Liver (tissue), 9 donors: ENCODE measurements around the gene SOX10. TPM values are rescaled to one million over a fixed set of nuclear protein-coding genes. Genes with fewer than 3 reads are reported as not detected.

Source experiments
- DNase-seq: peaks from one replicate; pipeline ENCODE4 v3.0.0-alpha.2; 2017; ENCODE audit warnings: low spot score
- H3K27ac ChIP-seq, 2 donors: one replicate each; pipeline ENCODE4 v1.7.0; 2013; ENCODE audit warnings: inconsistent platforms in 2 of 2, low read length in 2 of 2, control low read depth in 1 of 2, low read depth in 1 of 2, mild to moderate bottlenecking in 1 of 2
- H3K27me3 ChIP-seq, 4 donors: one replicate each; pipeline versions ENCODE4 v1.6.1 to v1.7.0; 2013; ENCODE audit warnings: low read length in 3 of 4, inconsistent platforms in 1 of 4, mild to moderate bottlenecking in 1 of 4, moderate library complexity in 1 of 4; ENCODE audit not compliant: control insufficient read depth in 4 of 4, insufficient read depth in 4 of 4
- H3K36me3 ChIP-seq, 4 donors: one replicate each; pipeline versions ENCODE4 v1.6.1 to v1.7.0; 2013; ENCODE audit warnings: low read length in 3 of 4, mild to moderate bottlenecking in 3 of 4, low read depth in 1 of 4, moderate library complexity in 1 of 4; ENCODE audit not compliant: control insufficient read depth in 4 of 4, insufficient read depth in 3 of 4
- H3K4me1 ChIP-seq, 4 donors: one replicate each; pipeline versions ENCODE4 v1.6.1 to v1.7.0; 2013; ENCODE audit warnings: low read length in 3 of 4, mild to moderate bottlenecking in 3 of 4, moderate library complexity in 1 of 4; ENCODE audit not compliant: control insufficient read depth in 4 of 4, insufficient read depth in 4 of 4
- H3K4me3 ChIP-seq, 3 donors: one replicate each; pipeline versions ENCODE4 v1.6.1 to v1.7.0; 2013; ENCODE audit warnings: low read length in 3 of 3, control low read depth in 1 of 3, low read depth in 1 of 3, mild to moderate bottlenecking in 1 of 3
- H3K9ac ChIP-seq, 2 donors: one replicate each; pipeline ENCODE4 v1.7.0; 2013; ENCODE audit warnings: low read length in 2 of 2, mild to moderate bottlenecking in 2 of 2, moderate library complexity in 2 of 2, control low read depth in 1 of 2, low read depth in 1 of 2
- H3K9me3 ChIP-seq, 4 donors: one replicate each; pipeline versions ENCODE4 v1.6.1 to v1.7.0; 2013; ENCODE audit warnings: low read length in 3 of 4; ENCODE audit not compliant: control insufficient read depth in 4 of 4
- ATF3 ChIP-seq: IDR thresholded peaks from 2 replicates; pipeline ENCODE4 v1.6.1; 2016; ENCODE audit warnings: antibody characterized with exemption
- EGR1 ChIP-seq, 2 donors: IDR thresholded peaks; 2 replicates each; pipeline ENCODE4 v1.6.1; 2016 to 2018; ENCODE audit warnings: antibody characterized with exemption in 2 of 2, low read depth in 2 of 2
- FOXA2 ChIP-seq: IDR thresholded peaks from 2 replicates; pipeline ENCODE4 v1.6.1; 2016; ENCODE audit warnings: antibody characterized with exemption
- GABPA ChIP-seq, 2 donors: IDR thresholded peaks in 1 of 2; conservative IDR thresholded peaks in 1 of 2; 2 replicates each; pipeline ENCODE4 v1.6.1; 2016; ENCODE audit warnings: antibody characterized with exemption in 2 of 2, mild to moderate bottlenecking in 1 of 2, moderate library complexity in 1 of 2
- HNF4A ChIP-seq, 2 donors: conservative IDR thresholded peaks; 2 replicates each; pipeline ENCODE4 v1.6.1; 2016; ENCODE audit warnings: antibody characterized with exemption in 2 of 2, mild to moderate bottlenecking in 2 of 2
- HNF4G ChIP-seq: IDR thresholded peaks from 2 replicates; pipeline ENCODE4 v1.6.1; 2016; ENCODE audit warnings: antibody characterized with exemption
- MAX ChIP-seq: IDR thresholded peaks from 2 replicates; pipeline ENCODE4 v1.6.1; 2016; ENCODE audit warnings: antibody characterized with exemption
- NR2F2 ChIP-seq: IDR thresholded peaks from 2 replicates; pipeline ENCODE4 v1.6.1; 2016; ENCODE audit warnings: antibody characterized with exemption
- REST ChIP-seq: IDR thresholded peaks from 2 replicates; pipeline ENCODE4 v1.6.1; 2016; ENCODE audit warnings: antibody characterized with exemption, mild to moderate bottlenecking
- RXRA ChIP-seq, 2 donors: IDR thresholded peaks; 2 replicates each; pipeline ENCODE4 v1.6.1; 2017 to 2018; ENCODE audit warnings: antibody characterized with exemption in 2 of 2, mild to moderate bottlenecking in 1 of 2
- SP1 ChIP-seq: IDR thresholded peaks from 2 replicates; pipeline ENCODE4 v1.6.1; 2018; ENCODE audit warnings: antibody characterized with exemption, mild to moderate bottlenecking
- YY1 ChIP-seq: IDR thresholded peaks from 2 replicates; pipeline ENCODE4 v1.6.1; 2016; ENCODE audit warnings: antibody characterized with exemption, mild to moderate bottlenecking
- ZBTB33 ChIP-seq: IDR thresholded peaks from 2 replicates; pipeline ENCODE4 v1.6.1; 2016; ENCODE audit warnings: antibody characterized with exemption
- WGBS: extraction: QIAGEN DNeasy Blood & Tissue Kit; methylation state at CpG from one replicate; pipeline ENCODE4 v1.1.7; 2013; 5-methylcytosine and 5-hydroxymethylcytosine counted together
- polyA plus RNA-seq, 2 donors: library from polyadenylated mRNA; stranded (reverse) in 1 of 2; unstranded in 1 of 2; fragments of 200-250 nt in 1 of 2; fragments of >200 nt in 1 of 2; fragmentation: Nextera tagmentation in 1 of 2; extraction: Ambion mirVana in 1 of 2; gene quantifications; one replicate each; pipeline versions ENCODE4 v1.2.1 to v1.2.3, GENCODE V29; 2013 to 2015
- total RNA-seq, 2 donors: library from RNA; depleted of rRNA; stranded (reverse); fragments of >200 nt; gene quantifications; one replicate each; pipeline ENCODE4 v1.2.3, GENCODE V29; 2014
- donor health status: healthy.
- donor health status: healthy.
- donor health status: healthy.
- donor health status: healthy.
- donor health status: healthy.

Gene SOX10
- total and polyA plus RNA-seq, 4 donors: 0.05 to 0.29 (median 0.07) TPM

- TF ChIP-seq HNF4A (conservative IDR thresholded peaks at IDR 0.05) (no peak), NR2F2 (no peak), HNF4G (no peak), YY1 (no peak), ZBTB33 (no peak), REST (no peak), FOXA2 (no peak), MAX (no peak), EGR1 (IDR thresholded peaks at IDR 0.05; ENCODE audit: low read depth in 2 of 2) (no peak), GABPA (IDR thresholded peaks at IDR 0.05 in 1 of 2, conservative IDR thresholded peaks at IDR 0.05 in 1 of 2) (no peak), SP1 (no peak), RXRA (IDR thresholded peaks at IDR 0.05) (no peak)
- peaks cover 0 to 6% (median 0%) of the 10 kb centered on the region in 4 donors for H3K4me1 ChIP-seq
- H3K36me3 ChIP-seq: no peaks in the 10 kb centered on the region
- no peaks in the 10 kb centered on the region for H3K9me3 ChIP-seq
- no peak for DNase-seq
- H3K4me3 ChIP-seq: no peak overlapping the region
- H3K9ac ChIP-seq: no peak overlapping the region
- 87% methylated on average over 12 of the region's 12 CpGs for WGBS
- no peaks in the 10 kb centered on the region for H3K27me3 ChIP-seq
- H3K27ac ChIP-seq: no peak overlapping the region
Observed at GRCh38 chr22:38017939-38018885, 33.9 kb upstream of the SOX10 start.

GRCh38 chr22:38017272-38017920 lies 33.0 kb upstream of the SOX10 start:
- no peaks in the 10 kb centered on the region for H3K36me3 ChIP-seq
- H3K4me3 ChIP-seq: no peak overlapping the region
- DNase-seq: peak; percentile 50
- H3K27me3 ChIP-seq: no peaks in the 10 kb centered on the region
- peaks cover 0 to 6% (median 0%) of the 10 kb centered on the region in 4 donors for H3K4me1 ChIP-seq
- no peak overlapping the region for H3K9ac ChIP-seq
- H3K9me3 ChIP-seq: no peaks in the 10 kb centered on the region
- WGBS: 65% methylated on average over 7 of the region's 7 CpGs
- H3K27ac ChIP-seq: peak overlapping the region; percentile 14 to 31
- TF ChIP-seq RXRA (IDR thresholded peaks at IDR 0.05): peak in 1 of 2 donors; percentile 6
- TF ChIP-seq ATF3: no peak
